ENCODE data around the gene SMC1A. TPM values are rescaled to one million over a fixed set of nuclear protein-coding genes. Genes with fewer than 3 reads are reported as not detected.

Gene SMC1A
- total RNA-seq, 1 experiment from 2014 or later = 100 TPM

DNA sequence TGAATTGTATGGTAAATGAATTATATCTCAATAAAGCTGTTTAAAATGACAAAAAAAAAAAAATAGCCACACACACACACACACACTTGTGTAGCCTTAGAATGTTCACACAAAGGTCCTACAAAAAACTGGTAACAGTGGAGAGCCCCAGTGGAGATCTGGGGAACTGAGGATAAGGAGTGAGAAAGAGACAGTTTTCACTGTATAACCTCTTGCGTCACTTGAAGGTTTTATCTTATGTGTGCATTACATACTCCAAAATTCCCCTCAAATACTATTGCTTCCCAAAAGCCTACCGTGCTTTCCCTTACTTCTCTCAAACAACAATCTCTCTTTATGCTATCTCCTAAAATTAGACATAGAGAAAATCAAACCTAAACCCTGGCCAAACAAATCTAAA lies 67.8 kb downstream of the SMC1A start:
- no peak overlapping the region for H3K27ac Mint-ChIP-seq
- H2BK20ac ChIP-seq (ENCODE audit: low read depth, low read length, poor library complexity, severe bottlenecking) = no peak overlapping the region
- H3K4me3 Mint-ChIP-seq = no peak overlapping the region
- no peak for DNase-seq
- no peaks in the 10 kb centered on the region for H3K79me2 ChIP-seq (ENCODE audit: insufficient read depth, low read length)
- no CpG with 5 or more reads among the region's 2 CpGs for WGBS (ENCODE audit: extremely low coverage, insufficient read length, low lambda C conversion rate)
- peaks cover 0 to 3% of the 10 kb centered on the region in 2 experiments; a peak in 3 of 4 replicates for H3K4me1 Mint-ChIP-seq
- no peak overlapping the region for H3T11ph ChIP-seq (ENCODE audit: low read length)
- TF ChIP-seq, protein P1, sequence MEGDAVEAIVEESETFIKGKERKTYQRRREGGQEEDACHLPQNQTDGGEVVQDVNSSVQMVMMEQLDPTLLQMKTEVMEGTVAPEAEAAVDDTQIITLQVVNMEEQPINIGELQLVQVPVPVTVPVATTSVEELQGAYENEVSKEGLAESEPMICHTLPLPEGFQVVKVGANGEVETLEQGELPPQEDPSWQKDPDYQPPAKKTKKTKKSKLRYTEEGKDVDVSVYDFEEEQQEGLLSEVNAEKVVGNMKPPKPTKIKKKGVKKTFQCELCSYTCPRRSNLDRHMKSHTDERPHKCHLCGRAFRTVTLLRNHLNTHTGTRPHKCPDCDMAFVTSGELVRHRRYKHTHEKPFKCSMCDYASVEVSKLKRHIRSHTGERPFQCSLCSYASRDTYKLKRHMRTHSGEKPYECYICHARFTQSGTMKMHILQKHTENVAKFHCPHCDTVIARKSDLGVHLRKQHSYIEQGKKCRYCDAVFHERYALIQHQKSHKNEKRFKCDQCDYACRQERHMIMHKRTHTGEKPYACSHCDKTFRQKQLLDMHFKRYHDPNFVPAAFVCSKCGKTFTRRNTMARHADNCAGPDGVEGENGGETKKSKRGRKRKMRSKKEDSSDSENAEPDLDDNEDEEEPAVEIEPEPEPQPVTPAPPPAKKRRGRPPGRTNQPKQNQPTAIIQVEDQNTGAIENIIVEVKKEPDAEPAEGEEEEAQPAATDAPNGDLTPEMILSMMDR (conservative IDR thresholded peaks at IDR 0.05) = peak; percentile 24; the same call in 1 of the 3 replicates
- no peak overlapping the region for H2BK15ac ChIP-seq (ENCODE audit: low read depth, low read length)
- no peak overlapping the region for H3K56ac ChIP-seq (ENCODE audit: insufficient read length, low read depth, low read length)
- no peaks in the 10 kb centered on the region for H3K79me1 ChIP-seq (ENCODE audit: insufficient read depth, low read depth, low read length, poor library complexity, severe bottlenecking)
- H4K91ac ChIP-seq (ENCODE audit: insufficient read length, low read depth, low read length) = no peak overlapping the region
- no peak overlapping the region for H2AFZ ChIP-seq (ENCODE audit: low read length)
- H3K4ac ChIP-seq (ENCODE audit: low read depth, low read length) = no peak overlapping the region
- peaks cover 2% of the 10 kb centered on the region; the same call in 1 of the 2 replicates for H3K27me3 Mint-ChIP-seq (ENCODE audit: low read depth)
- H4K5ac ChIP-seq (ENCODE audit: insufficient read length, low read depth, low read length) = no peak overlapping the region
- no peaks in the 10 kb centered on the region for H4K20me1 ChIP-seq (ENCODE audit: control insufficient read depth, insufficient read depth, insufficient read length)
- no peak overlapping the region for H3K9ac ChIP-seq (ENCODE audit: extremely low read depth, insufficient read length, low read length)
- H3K4me2 ChIP-seq (ENCODE audit: insufficient read depth, insufficient read length, low read length) = no peak overlapping the region
- no peak overlapping the region for H3K23ac ChIP-seq (ENCODE audit: insufficient read length, low read depth, low read length)
- H3K14ac ChIP-seq (ENCODE audit: insufficient read depth, low read length) = no peak overlapping the region
- H2AK5ac ChIP-seq (ENCODE audit: insufficient read length, low read length) = no peak overlapping the region
- H2BK12ac ChIP-seq (ENCODE audit: insufficient read length, low read depth, low read length) = no peak overlapping the region
- peaks cover 79% of the 10 kb centered on the region in 2 experiments for H3K9me3 Mint-ChIP-seq
- H3K27ac ChIP-seq (ENCODE audit: insufficient read length, low read depth, low read length) = no peak overlapping the region
- H3K4me1 ChIP-seq (ENCODE audit: insufficient read depth, low read length) = no peaks in the 10 kb centered on the region
- peaks cover 20% of the 10 kb centered on the region for H3K9me3 ChIP-seq (ENCODE audit: control insufficient read depth, low read depth, low read length)
- no peak overlapping the region for H4K8ac ChIP-seq (replicated peaks; ENCODE audit: insufficient read length, low read depth, low read length)
- no peak overlapping the region for H2BK5ac ChIP-seq (ENCODE audit: insufficient read length, low read length)
- H3K27me3 ChIP-seq (ENCODE audit: insufficient read depth, low read length) = no peaks in the 10 kb centered on the region
- H2BK120ac ChIP-seq (ENCODE audit: low read depth, low read length, poor library complexity, severe bottlenecking) = no peak overlapping the region
- peaks cover 0 to 6% (median 3%) of the 10 kb centered on the region in 3 experiments; a peak in 4 of 7 replicates for H3K36me3 Mint-ChIP-seq (ENCODE audit: insufficient read depth in 1 of 3, low read depth in 3 of 3)
- H3K23me2 ChIP-seq (ENCODE audit: insufficient read length, low read depth, low read length, poor library complexity, severe bottlenecking) = no peaks in the 10 kb centered on the region
- no peak overlapping the region for H3K18ac ChIP-seq (ENCODE audit: insufficient read length, low read depth, low read length)
